HG02678 (cell line): ENCODE results near the gene PARP3.
A peak's percentile ranks its signal among the peaks of the same experiment; 100 is the strongest.
"Not testable (repeated sequence)": the region's sequence is repeated elsewhere in the genome, so short reads cannot be mapped to it uniquely, and the experiment has no call there.

Source experiments
- ATAC-seq: cut with Tn5 transposase; IDR thresholded peaks from one replicate; pipeline ENCODE4 v1.9.1; 2021; ENCODE audit warnings: mild to moderate bottlenecking, moderate library complexity; ENCODE audit not compliant: unreplicated experiment

PARP3 gene

DNA sequence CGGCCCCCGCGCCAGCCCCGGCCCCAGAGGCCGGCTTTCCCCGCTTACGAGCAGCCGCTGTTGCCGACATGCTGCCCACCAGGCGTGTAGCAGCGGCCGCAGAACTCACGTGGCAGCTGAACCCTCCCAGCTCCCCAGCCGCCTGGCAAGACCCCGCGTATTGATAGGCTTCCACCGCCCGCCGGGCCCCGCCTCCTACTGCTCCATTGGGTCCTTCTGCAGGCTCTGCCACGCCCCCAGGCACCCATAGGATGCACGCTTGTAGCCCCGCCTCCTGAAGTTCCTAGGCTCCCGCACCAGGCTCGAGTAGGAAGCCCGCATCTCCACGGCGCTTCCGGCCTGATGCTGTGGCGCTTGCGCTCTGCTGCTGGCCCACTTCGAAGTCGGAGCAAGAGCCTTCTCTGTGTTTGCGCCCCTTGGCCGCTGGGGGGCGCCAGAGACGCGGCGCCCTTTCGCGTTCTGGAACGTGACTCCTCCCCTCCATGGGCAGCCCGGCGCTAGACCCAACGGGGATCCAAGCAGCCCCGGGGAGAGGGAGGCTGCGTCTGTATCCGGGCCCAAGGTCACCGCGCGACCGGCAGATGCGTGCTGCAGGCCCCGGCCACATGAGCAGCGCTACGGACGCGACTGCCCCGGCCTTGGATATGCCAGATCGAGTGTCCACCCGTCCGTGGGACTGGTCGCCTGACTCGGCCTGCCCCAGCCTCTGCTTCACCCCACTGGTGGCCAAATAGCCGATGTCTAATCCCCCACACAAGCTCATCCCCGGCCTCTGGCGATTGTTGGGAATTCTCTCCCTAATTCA, at the start of gene PARP3, which contains the start of gene RRP9:
TSS of gene PARP3 (plus strand) at position 566 of the 805 bp plus-strand sequence. CDS start 993 bp downstream, outside the sequence.
TSS of gene RRP9 (minus strand) at position 107 of the 805 bp plus-strand sequence. CDS start at position 70, 37 bp downstream.
- ATAC-seq = peak; percentile 90

- no peak for ATAC-seq
Measured at GRCh38 chr3:51894391-51894790, 47.8 kb upstream of the PARP3 start.

- no peak for ATAC-seq
Measured at GRCh38 chr3:51894939-51895338, 47.2 kb upstream of the PARP3 start.

GRCh38 chr3:51896607-51897305, 45.4 kb upstream of the PARP3 start:
- ATAC-seq = no peak

DNA sequence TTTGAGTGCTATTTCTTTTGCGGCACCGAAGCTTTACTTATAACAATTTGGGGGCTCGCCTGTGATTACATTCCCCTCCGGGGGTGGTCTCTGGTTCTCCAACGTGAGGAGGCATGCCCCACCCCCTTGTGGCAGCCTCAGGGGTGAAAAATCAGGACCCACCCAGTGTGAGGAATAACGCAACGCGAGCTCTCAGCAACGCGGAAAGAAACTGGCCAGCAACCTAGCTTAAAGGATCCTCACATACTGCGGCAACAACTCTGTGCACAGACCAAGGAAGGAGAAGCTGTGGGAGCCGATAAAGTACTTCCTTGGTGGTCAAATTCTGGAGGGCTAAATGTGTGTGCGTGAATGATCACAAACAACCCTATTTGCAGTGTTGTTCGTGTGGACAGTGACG, 44.8 kb upstream of the PARP3 start:
- ATAC-seq = no peak

DNA sequence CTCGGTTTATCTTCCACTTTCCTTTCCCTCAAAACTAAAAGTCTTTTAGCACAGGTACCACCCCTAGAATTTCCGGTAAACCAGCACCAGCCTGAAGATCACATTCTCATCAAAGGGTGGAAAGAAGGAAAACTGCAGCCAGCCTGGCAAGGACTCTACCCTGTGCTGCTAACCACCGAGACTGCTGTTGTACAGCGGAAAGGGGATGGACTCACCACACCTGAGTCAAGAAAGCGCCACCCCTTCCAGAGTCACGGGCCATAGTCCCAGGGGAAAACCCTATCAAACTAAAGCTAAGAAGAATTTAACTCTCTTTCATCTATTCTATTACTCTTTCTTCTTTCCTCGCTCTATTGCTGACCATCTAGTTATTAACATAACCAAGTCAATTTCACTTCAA, 42.1 kb upstream of the PARP3 start:
- not testable (repeated sequence) for ATAC-seq

DNA sequence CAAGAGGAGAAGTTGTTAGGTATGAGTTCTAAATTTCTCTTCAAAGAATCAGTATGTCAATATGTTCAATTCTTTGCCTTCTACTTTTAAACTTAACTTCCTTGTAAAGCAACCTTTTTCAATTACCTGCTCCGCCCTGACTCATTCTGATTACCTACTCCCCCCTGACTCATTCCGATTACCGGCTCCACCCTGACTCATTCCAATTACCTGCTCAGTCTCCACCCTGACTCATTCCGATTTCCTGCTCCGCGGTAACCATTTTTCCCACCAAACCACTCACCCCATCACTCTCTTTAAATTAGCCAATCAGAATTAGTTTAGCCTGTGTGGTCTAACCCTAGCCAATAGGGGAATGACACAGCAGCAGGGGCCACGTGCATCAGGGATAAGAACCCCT, 39.8 kb upstream of the PARP3 start:
- not testable (repeated sequence) for ATAC-seq

- no peak for ATAC-seq
Measured at GRCh38 chr3:51904034-51904823, 37.9 kb upstream of the PARP3 start.

GRCh38 chr3:51908026-51908425, 34.1 kb upstream of the PARP3 start:
- ATAC-seq = no peak

- no peak for ATAC-seq
Measured at GRCh38 chr3:51916418-51916817, 25.7 kb upstream of the PARP3 start.

DNA sequence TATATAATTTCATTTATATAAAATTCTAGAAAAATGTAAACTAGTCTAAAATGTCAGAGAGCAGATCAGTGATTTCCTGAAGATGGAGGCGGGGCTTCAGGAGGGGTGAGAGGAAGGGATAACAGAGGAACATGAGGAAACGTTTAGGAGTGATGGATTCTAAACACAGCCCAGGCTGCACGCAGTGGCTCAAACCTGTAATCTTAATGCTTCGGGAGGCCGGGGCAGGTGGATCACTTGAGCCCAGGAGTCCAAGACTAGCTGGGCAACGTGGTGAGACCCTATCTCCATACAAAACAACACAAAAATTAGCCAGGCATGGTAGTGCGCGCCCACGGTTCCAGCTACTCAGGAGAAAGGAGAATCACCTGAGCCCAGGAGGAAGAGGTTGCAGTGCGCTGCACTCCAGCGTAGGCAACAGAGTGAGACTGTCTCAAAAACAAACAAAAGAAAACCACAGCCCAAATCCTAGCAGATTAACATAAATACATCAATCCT, 21.0 kb upstream of the PARP3 start:
- no peak for ATAC-seq

- no peak for ATAC-seq
Measured at GRCh38 chr3:51927061-51927977, 14.8 kb upstream of the PARP3 start.

DNA sequence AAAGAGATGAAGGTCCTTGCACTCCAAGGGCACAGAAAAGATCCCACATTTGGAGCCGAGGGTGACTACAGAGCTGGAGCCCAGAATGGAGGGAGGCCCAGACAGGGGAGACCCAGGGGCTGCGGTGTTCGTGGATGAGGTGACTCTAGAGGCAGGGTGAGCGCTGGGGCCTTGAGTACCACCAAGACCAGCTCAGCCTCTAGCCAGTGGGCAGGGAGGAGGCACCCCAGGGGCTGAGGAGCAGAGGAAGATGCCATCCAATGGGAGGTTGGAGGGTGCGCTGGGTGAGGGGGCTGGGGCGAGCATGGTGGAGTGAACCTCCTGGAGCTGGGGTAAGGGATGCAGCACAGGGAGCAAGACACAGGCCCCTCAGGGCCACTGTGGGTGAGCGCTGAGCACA, 13.7 kb upstream of the PARP3 start:
- ATAC-seq = no peak

- ATAC-seq = not testable (repeated sequence)
Measured at GRCh38 chr3:51928981-51929380, 13.2 kb upstream of the PARP3 start.

DNA sequence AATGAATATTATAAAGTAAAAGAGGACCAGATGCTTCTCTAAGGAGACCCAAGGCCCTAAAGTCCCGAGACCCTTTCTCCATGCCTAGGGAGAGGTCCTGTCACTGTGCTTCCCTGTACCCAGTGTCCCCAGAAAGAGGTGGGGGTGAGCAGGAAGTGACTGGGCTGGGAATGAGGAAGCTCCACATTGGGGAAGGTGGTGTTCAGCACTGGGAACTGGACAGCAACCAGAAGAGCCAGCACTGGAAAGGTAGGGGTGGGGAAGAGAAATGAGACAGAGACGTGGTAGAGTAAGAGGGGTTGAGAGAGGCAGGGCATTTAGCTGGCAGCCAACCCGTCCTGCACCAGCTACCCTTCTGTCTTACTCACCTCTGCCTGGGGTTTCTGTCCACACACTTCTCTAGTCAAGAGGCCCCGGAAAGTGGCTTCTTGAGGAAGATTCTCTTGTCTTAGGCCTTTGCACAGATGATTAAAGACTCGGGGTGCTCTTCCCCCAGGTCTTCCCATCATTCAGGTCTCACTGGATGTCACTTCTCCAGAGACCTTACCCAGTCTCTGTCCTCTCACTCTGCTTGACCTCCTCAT, 12.7 kb upstream of the PARP3 start:
- ATAC-seq = no peak

DNA sequence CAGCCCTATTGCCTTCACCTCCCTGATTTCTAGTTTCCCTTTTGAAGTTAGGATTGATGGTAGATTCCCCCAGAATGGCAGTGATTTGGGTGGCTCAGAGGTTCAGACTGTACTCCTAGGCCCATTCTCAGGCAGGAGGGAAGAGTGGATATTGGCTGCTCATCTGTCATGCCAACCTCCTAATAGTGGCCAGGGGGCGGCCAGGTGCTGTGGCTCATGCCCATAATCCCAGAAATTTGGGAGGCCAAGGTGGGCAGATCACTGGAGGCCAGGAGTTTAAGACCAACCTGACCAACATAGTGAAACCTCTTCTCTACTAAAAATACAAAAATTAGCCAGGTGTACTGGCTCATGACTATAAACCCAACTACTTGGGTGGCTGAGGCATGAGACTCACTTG, 11.7 kb upstream of the PARP3 start:
- ATAC-seq = no peak

- ATAC-seq = no peak
Measured at GRCh38 chr3:51931756-51932155, 10.4 kb upstream of the PARP3 start.

DNA sequence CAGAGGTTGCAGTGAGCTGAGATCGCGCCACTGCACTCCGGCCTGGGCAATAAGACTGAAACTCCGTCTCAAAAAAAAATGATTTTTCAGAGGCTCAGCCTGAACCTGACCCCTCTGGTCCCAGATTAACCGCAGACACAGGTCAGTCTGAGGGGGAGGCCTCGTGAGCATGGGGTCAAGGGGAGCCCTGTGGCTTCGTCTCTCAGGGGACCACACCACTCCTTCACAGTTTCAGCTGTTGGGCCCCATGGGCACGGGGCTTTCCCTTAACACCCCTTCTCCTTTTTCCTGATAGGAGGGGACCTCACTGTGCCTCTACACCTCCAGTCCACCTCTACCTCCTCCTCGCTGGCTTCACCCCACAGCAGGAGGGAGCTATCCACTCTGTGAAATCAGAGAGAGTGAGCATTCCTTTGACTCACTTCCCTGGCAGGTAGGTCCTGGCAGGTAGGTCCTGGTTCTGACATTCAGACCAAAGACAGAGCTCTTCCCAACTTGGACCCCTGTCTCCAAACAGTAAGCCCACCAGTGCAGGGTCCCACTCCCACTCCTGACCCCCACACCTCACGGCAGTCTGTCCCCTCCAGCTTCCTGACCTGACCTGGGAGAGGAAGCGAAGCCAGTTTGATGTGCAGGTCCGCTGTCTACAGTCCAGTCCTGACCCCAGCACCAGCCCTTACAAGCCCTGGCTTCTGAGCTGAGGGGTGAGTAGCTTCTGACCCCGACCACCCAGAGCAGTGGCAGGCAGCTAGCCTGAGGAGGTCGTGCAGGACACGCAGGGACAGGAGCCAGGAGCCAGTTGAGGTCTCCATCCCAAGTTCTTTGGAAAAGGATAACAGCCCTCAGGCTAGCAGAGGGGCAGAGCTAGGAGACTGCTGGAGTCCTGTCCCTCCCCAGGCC, 9.4 kb upstream of the PARP3 start:
- no peak for ATAC-seq
